ENCODE measurements around the gene CDKAL1. TPM values are rescaled to one million over a fixed set of nuclear protein-coding genes. Genes with fewer than 3 reads are reported as not detected.
"Not testable (repeated sequence)": the region's sequence is repeated elsewhere in the genome, so short reads cannot be mapped to it uniquely, and the experiment has no call there.

CDKAL1 gene
- 10 to 100 TPM; 18.7 to 20.2 (median 19.4) TPM for polyA plus RNA-seq (ENCODE audit: insufficient read length in 4 of 4)

GRCh38 chr6:20534295-20535262 is at the start of gene CDKAL1:
CDKAL1 (plus strand) TSS chr6:20534457; CDS start chr6:20546351, 11,894 bp downstream.
- peak; percentile 84 to 91 (median 86) for DNase-seq (ENCODE audit: low read depth in 4 of 4, low spot score in 3 of 4)

GRCh38 chr6:20486641-20487040 is 47.6 kb upstream of the CDKAL1 start:
- DNase-seq (ENCODE audit: low read depth in 4 of 4, low spot score in 3 of 4): no peak

GRCh38 chr6:20487669-20488375 is 46.4 kb upstream of the CDKAL1 start:
- no peak for DNase-seq (ENCODE audit: low read depth in 4 of 4, low spot score in 3 of 4)

- DNase-seq (ENCODE audit: low read depth in 4 of 4, low spot score in 3 of 4): no peak
Measured at GRCh38 chr6:20490591-20490990, 43.7 kb upstream of the CDKAL1 start.

GRCh38 chr6:20492099-20492498 is 42.2 kb upstream of the CDKAL1 start:
- DNase-seq (ENCODE audit: low read depth in 4 of 4, low spot score in 3 of 4): no peak

- DNase-seq (ENCODE audit: low read depth in 4 of 4, low spot score in 3 of 4): no peak
Measured at GRCh38 chr6:20497216-20498040, 36.8 kb upstream of the CDKAL1 start.

GRCh38 chr6:20498041-20498385 is 36.2 kb upstream of the CDKAL1 start:
- no peak for DNase-seq (ENCODE audit: low read depth in 4 of 4, low spot score in 3 of 4)

- DNase-seq (ENCODE audit: low read depth in 4 of 4, low spot score in 3 of 4): peak in 2 of 4 donors; percentile 28 to 48
Measured at GRCh38 chr6:20509212-20509611, 25.0 kb upstream of the CDKAL1 start.

GRCh38 chr6:20511852-20512251 is 22.4 kb upstream of the CDKAL1 start:
- DNase-seq (ENCODE audit: low read depth in 4 of 4, low spot score in 3 of 4): no peak

- not testable (repeated sequence) for DNase-seq (ENCODE audit: low read depth in 4 of 4, low spot score in 3 of 4)
Measured at GRCh38 chr6:20525208-20525607, 9.0 kb upstream of the CDKAL1 start.

GRCh38 chr6:20529086-20529448 is 5.2 kb upstream of the CDKAL1 start:
- DNase-seq (ENCODE audit: low read depth in 4 of 4, low spot score in 3 of 4): not testable (repeated sequence)

- no peak for DNase-seq (ENCODE audit: low read depth in 4 of 4, low spot score in 3 of 4)
Measured at GRCh38 chr6:20532881-20533280, 1.4 kb upstream of the CDKAL1 start.

- no peak for DNase-seq (ENCODE audit: low read depth in 4 of 4, low spot score in 3 of 4)
Measured at GRCh38 chr6:20533746-20534294, 437 bp upstream of the CDKAL1 start.

GRCh38 chr6:20538131-20538662 is 3.9 kb downstream of the CDKAL1 start:
- DNase-seq (ENCODE audit: low read depth in 4 of 4, low spot score in 3 of 4): no peak

- no peak for DNase-seq (ENCODE audit: low read depth in 4 of 4, low spot score in 3 of 4)
Measured at GRCh38 chr6:20538907-20539306, 4.7 kb downstream of the CDKAL1 start.

GRCh38 chr6:20539387-20539786 is 5.1 kb downstream of the CDKAL1 start:
- DNase-seq (ENCODE audit: low read depth in 4 of 4, low spot score in 3 of 4): no peak

- no peak for DNase-seq (ENCODE audit: low read depth in 4 of 4, low spot score in 3 of 4)
Measured at GRCh38 chr6:20540683-20541082, 6.4 kb downstream of the CDKAL1 start.

- no peak for DNase-seq (ENCODE audit: low read depth in 4 of 4, low spot score in 3 of 4)
Measured at GRCh38 chr6:20541382-20541781, 7.1 kb downstream of the CDKAL1 start.

- DNase-seq (ENCODE audit: low read depth in 4 of 4, low spot score in 3 of 4): no peak
Measured at GRCh38 chr6:20542927-20543602, 8.8 kb downstream of the CDKAL1 start.

GRCh38 chr6:20548264-20548663 is 14.0 kb downstream of the CDKAL1 start:
- DNase-seq (ENCODE audit: low read depth in 4 of 4, low spot score in 3 of 4): no peak

Data from right renal pelvis (tissue), 4 donors.